ENCODE results near the gene AOPEP.

The AOPEP gene

GRCh38 chr9:95047452-95048224, 321.1 kb downstream of the AOPEP start:
- DNase-seq (ENCODE audit: low read depth, low spot score): no peak
- H3K4me3 ChIP-seq (ENCODE audit: low read length): no peak overlapping the region

GRCh38 chr9:95048225-95049087, 322.0 kb downstream of the AOPEP start:
- no peak overlapping the region for H3K4me3 ChIP-seq (ENCODE audit: low read length)
- no peak for DNase-seq (ENCODE audit: low read depth, low spot score)

GRCh38 chr9:95049761-95050160, 323.3 kb downstream of the AOPEP start:
- H3K4me3 ChIP-seq (ENCODE audit: low read length): no peak overlapping the region
- DNase-seq (ENCODE audit: low read depth, low spot score): no peak

- no peak overlapping the region for H3K4me3 ChIP-seq (ENCODE audit: low read length)
- no peak for DNase-seq (ENCODE audit: low read depth, low spot score)
These were observed 327.4 kb downstream of the AOPEP start for GRCh38 chr9:95053611-95054570.

- no peak overlapping the region for H3K4me3 ChIP-seq (ENCODE audit: low read length)
- no peak for DNase-seq (ENCODE audit: low read depth, low spot score)
These were observed 328.9 kb downstream of the AOPEP start for GRCh38 chr9:95055334-95055850.

- DNase-seq (ENCODE audit: low read depth, low spot score): no peak
- H3K4me3 ChIP-seq (ENCODE audit: low read length): no peak overlapping the region
These were observed 329.5 kb downstream of the AOPEP start for GRCh38 chr9:95055851-95056551.

- H3K4me3 ChIP-seq (ENCODE audit: low read length): no peak overlapping the region
- no peak for DNase-seq (ENCODE audit: low read depth, low spot score)
These were observed 330.6 kb downstream of the AOPEP start for GRCh38 chr9:95057101-95057500.

- DNase-seq (ENCODE audit: low read depth, low spot score): no peak
These were observed 331.8 kb downstream of the AOPEP start for GRCh38 chr9:95058121-95058785.

GRCh38 chr9:95058795-95059386, 332.4 kb downstream of the AOPEP start:
- DNase-seq (ENCODE audit: low read depth, low spot score): no peak
- H3K4me3 ChIP-seq (ENCODE audit: low read length): no peak overlapping the region

More at GRCh38 chr9:95058121-95058785, 331.8 kb downstream of the AOPEP start:
- no peak overlapping the region for H3K4me3 ChIP-seq (ENCODE audit: low read length)

GRCh38 chr9:95060234-95060633, 333.7 kb downstream of the AOPEP start:
- DNase-seq (ENCODE audit: low read depth, low spot score): peak; percentile 2
- H3K4me3 ChIP-seq (ENCODE audit: low read length): no peak overlapping the region

GRCh38 chr9:95060916-95061315, 334.4 kb downstream of the AOPEP start:
- no peak for DNase-seq (ENCODE audit: low read depth, low spot score)
- H3K4me3 ChIP-seq (ENCODE audit: low read length): no peak overlapping the region

- H3K4me3 ChIP-seq (ENCODE audit: low read length): no peak overlapping the region
- no peak for DNase-seq (ENCODE audit: low read depth, low spot score)
These were observed 335.6 kb downstream of the AOPEP start for GRCh38 chr9:95061916-95062595.

GRCh38 chr9:95062596-95063065, 336.1 kb downstream of the AOPEP start:
- H3K4me3 ChIP-seq (ENCODE audit: low read length): no peak overlapping the region
- DNase-seq (ENCODE audit: low read depth, low spot score): no peak

GRCh38 chr9:95063300-95063699, 336.8 kb downstream of the AOPEP start:
- no peak for DNase-seq (ENCODE audit: low read depth, low spot score)
- H3K4me3 ChIP-seq (ENCODE audit: low read length): no peak overlapping the region

GRCh38 chr9:95065224-95065623, 338.7 kb downstream of the AOPEP start:
- DNase-seq (ENCODE audit: low read depth, low spot score): no peak
- no peak overlapping the region for H3K4me3 ChIP-seq (ENCODE audit: low read length)

- DNase-seq (ENCODE audit: low read depth, low spot score): no peak
These were observed 340.6 kb downstream of the AOPEP start for GRCh38 chr9:95067057-95067456.

GRCh38 chr9:95067897-95068296, 341.4 kb downstream of the AOPEP start:
- no peak for DNase-seq (ENCODE audit: low read depth, low spot score)
- H3K4me3 ChIP-seq (ENCODE audit: low read length): no peak overlapping the region

More at GRCh38 chr9:95067057-95067456, 340.6 kb downstream of the AOPEP start:
- no peak overlapping the region for H3K4me3 ChIP-seq (ENCODE audit: low read length)
